Ovary (tissue), 9 donors: ENCODE data around the gene PRG2. TPM values are rescaled to one million over a fixed set of nuclear protein-coding genes. Genes with fewer than 3 reads are reported as not detected.

Experiments used
- DNase-seq, 5 donors: peaks; one replicate each; pipeline ENCODE4 v3.0.0-alpha.2; 2019 to 2020
- H3K27ac ChIP-seq, 2 donors: fragments of 200-600 bp; one replicate each; pipeline versions ENCODE4 v1.5.1 to v1.8.0; 2019 to 2022
- H3K27me3 ChIP-seq: fragments of 200-600 bp; one replicate; pipeline ENCODE4 v1.8.0; 2022
- H3K36me3 ChIP-seq: fragments of 200-600 bp; sonication (generic); one replicate; pipeline ENCODE4 v1.5.1; 2019
- H3K4me1 ChIP-seq: one replicate; pipeline ENCODE4 v1.8.1; 2013; ENCODE audit warnings: mild to moderate bottlenecking, moderate library complexity; ENCODE audit not compliant: insufficient read depth
- H3K4me3 ChIP-seq: fragments of 200-600 bp; sonication (generic); one replicate; pipeline ENCODE4 v1.5.1; 2017
- H3K9me3 ChIP-seq, 2 donors: fragments of 200-600 bp in 1 of 2; sonication (generic) in 1 of 2; one replicate each; pipeline versions ENCODE4 v1.5.1 to v1.8.1; 2013 to 2019; ENCODE audit warnings: mild to moderate bottlenecking in 1 of 2, moderate library complexity in 1 of 2
- EP300 ChIP-seq: sonication (generic); formaldehyde crosslinking; IDR thresholded peaks from one replicate; pipeline ENCODE4 v1.6.1; 2017; ENCODE audit warnings: antibody characterized with exemption
- POLR2A ChIP-seq: fragments of 450-650 bp; IDR thresholded peaks from one replicate; pipeline ENCODE4 v1.6.1; 2017; ENCODE audit warnings: antibody characterized with exemption, mild to moderate bottlenecking, moderate library complexity
- WGBS, 3 donors: extraction: QIAGEN DNeasy Blood & Tissue Kit in 1 of 3; methylation state at CpG; one replicate each; pipeline versions ENCODE4 v1.1.5 to v1.1.7; 2013 to 2017; 5-methylcytosine and 5-hydroxymethylcytosine counted together
- intact Hi-C, 4 donors: fragments of 100-400 bp; cut with DNase I; formaldehyde crosslinking; loops; one replicate each; pipeline versions ENCODE4 v1.11.0 to v1.15.1; 2022 to 2023
- polyA plus RNA-seq, 2 donors: library from polyadenylated mRNA; stranded (reverse); fragments of 200-250 nt in 1 of 2; fragments of 350-450 nt in 1 of 2; fragmentation: Illumina TruSeq in 1 of 2; extraction: RNeasy Lipid Tissue Mini Kit (QIAGEN cat#74804) in 1 of 2; gene quantifications; one replicate each; pipeline ENCODE4 v1.2.3, GENCODE V29; 2013 to 2014
- total RNA-seq, 7 donors: library from RNA; depleted of rRNA in 2 of 7; stranded (reverse); fragments of >200 nt in 2 of 7; fragmentation: NEBNext Ultra II Directional in 3 of 7; extraction: Animal tissue kit (Norgen Biotek cat#: 25700) in 3 of 7; gene quantifications; one replicate each; pipeline versions ENCODE4 v1.1.0 to v1.2.4, GENCODE V29; 2016 to 2023
- TF ChIP-seq, protein P1 (sequence below), 3 donors: fragments of 450-650 bp in 2 of 3; fragments of 200-600 bp in 1 of 3; IDR thresholded peaks; one replicate each; pipeline versions ENCODE4 v1.5.1 to v1.8.0; 2016 to 2022; ENCODE audit warnings: antibody characterized with exemption in 3 of 3, mild to moderate bottlenecking in 1 of 3
- donor health status: DM: no; HTN: no; CAD: no; lungs with moderate emphysema.
- donor health status: DM: no; HTN: no; CAD: no.
- donor health status: Bipolar disorder and iron deficiency.
- donor health status: DM: yes; HTN: yes; CAD: no.
- donor health status: DM: no; HTN: no; CAD: no.
- donor health status: DM: yes; HTN: yes; CAD: no.

Gene PRG2
- total and polyA plus RNA-seq, 9 donors: 0.15 TPM; not detected in 8

DNA sequence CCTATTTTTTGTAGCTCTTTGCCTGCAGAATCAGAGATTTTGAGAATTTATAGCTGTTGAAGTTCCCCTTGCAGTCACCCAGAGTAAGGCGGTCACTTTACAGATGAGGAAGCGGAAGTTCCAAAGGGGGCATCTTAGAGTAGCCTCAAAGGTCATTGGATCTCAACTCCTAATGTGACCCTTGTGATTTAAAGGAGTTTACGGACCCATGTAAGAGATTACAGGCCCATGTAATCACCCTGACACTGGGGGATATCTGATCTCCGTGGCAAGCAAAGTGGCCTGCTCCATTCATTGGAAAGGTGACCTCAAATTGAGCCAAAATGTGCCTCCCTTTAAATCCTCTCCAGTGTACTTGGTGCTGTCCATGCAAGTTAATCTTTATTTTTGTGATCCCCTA, 36.6 kb downstream of the PRG2 start:
- TF ChIP-seq POLR2A (no peak), EP300 (no peak)
- TF ChIP-seq, protein P1, sequence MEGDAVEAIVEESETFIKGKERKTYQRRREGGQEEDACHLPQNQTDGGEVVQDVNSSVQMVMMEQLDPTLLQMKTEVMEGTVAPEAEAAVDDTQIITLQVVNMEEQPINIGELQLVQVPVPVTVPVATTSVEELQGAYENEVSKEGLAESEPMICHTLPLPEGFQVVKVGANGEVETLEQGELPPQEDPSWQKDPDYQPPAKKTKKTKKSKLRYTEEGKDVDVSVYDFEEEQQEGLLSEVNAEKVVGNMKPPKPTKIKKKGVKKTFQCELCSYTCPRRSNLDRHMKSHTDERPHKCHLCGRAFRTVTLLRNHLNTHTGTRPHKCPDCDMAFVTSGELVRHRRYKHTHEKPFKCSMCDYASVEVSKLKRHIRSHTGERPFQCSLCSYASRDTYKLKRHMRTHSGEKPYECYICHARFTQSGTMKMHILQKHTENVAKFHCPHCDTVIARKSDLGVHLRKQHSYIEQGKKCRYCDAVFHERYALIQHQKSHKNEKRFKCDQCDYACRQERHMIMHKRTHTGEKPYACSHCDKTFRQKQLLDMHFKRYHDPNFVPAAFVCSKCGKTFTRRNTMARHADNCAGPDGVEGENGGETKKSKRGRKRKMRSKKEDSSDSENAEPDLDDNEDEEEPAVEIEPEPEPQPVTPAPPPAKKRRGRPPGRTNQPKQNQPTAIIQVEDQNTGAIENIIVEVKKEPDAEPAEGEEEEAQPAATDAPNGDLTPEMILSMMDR (IDR thresholded peaks at IDR 0.05): no peak
- Histone ChIP-seq H3K4me1 (peaks cover 3% of the 10 kb centered on the region), H3K4me3 (no peak overlapping the region), H3K27ac (no peak overlapping the region), H3K9me3 (no peaks in the 10 kb centered on the region), H3K36me3 (no peaks in the 10 kb centered on the region), H3K27me3 (no peaks in the 10 kb centered on the region)
- intact Hi-C loops: loop anchor here in 1 of 4 donors (10.0 kb wide), 2 partner anchors 79 to 111 kb away; partner anchors contain the start of gene RTN4RL2
- 69 to 75% (median 73%) methylated on average over 4 of the region's 4 CpGs for WGBS, 3 donors
- no peak for DNase-seq

GRCh38 chr11:57353446-57353845, 37.0 kb downstream of the PRG2 start:
- 35 to 53% (median 51%) methylated on average over 4 of the region's 4 CpGs for WGBS, 3 donors
- H3K27ac ChIP-seq: no peak overlapping the region
- TF ChIP-seq EP300: no peak
- TF ChIP-seq, protein P1 (IDR thresholded peaks at IDR 0.05): no peak
- TF ChIP-seq POLR2A: no peak
- no peaks in the 10 kb centered on the region for H3K9me3 ChIP-seq
- no peak overlapping the region for H3K4me3 ChIP-seq
- no peaks in the 10 kb centered on the region for H3K36me3 ChIP-seq
- no peaks in the 10 kb centered on the region for H3K27me3 ChIP-seq
- no peak for DNase-seq
- peaks cover 3% of the 10 kb centered on the region for H3K4me1 ChIP-seq
- intact Hi-C loops: loop anchor here in 1 of 4 donors (10.0 kb wide), 2 partner anchors 79 to 111 kb away; partner anchors contain the start of gene RTN4RL2

DNA sequence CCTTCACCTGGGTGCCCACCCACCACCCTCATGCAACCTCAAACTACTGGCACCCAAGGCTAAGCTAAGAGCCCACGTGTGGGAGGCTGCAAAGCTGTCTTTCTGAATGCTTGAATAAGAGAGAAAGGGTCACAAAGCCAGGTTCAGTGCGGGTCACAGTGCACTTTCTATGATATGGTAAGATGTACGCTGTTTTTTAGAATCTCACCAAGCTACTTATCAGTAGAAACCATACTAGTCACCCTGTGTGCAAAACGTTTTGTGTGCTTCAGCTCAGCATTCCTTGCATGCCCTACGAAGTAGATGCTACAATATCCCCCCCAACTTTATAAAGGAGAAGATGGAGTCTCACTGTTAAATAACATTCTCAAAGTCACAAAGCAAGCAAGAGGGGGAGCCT, 37.4 kb downstream of the PRG2 start:
- Histone ChIP-seq H3K27ac (no peak overlapping the region), H3K4me3 (no peak overlapping the region), H3K36me3 (no peaks in the 10 kb centered on the region), H3K9me3 (no peaks in the 10 kb centered on the region), H3K27me3 (no peaks in the 10 kb centered on the region), H3K4me1 (peaks cover 3% of the 10 kb centered on the region)
- TF ChIP-seq EP300 (no peak), POLR2A (no peak)
- TF ChIP-seq, protein P1 (IDR thresholded peaks at IDR 0.05): no peak
- WGBS, 3 donors: 41 to 45% (median 45%) methylated on average over 5 of the region's 5 CpGs
- intact Hi-C loops: loop anchor here in 1 of 4 donors (10.0 kb wide), 2 partner anchors 78 to 112 kb away; partner anchors contain the start of gene RTN4RL2
- DNase-seq: no peak

DNA sequence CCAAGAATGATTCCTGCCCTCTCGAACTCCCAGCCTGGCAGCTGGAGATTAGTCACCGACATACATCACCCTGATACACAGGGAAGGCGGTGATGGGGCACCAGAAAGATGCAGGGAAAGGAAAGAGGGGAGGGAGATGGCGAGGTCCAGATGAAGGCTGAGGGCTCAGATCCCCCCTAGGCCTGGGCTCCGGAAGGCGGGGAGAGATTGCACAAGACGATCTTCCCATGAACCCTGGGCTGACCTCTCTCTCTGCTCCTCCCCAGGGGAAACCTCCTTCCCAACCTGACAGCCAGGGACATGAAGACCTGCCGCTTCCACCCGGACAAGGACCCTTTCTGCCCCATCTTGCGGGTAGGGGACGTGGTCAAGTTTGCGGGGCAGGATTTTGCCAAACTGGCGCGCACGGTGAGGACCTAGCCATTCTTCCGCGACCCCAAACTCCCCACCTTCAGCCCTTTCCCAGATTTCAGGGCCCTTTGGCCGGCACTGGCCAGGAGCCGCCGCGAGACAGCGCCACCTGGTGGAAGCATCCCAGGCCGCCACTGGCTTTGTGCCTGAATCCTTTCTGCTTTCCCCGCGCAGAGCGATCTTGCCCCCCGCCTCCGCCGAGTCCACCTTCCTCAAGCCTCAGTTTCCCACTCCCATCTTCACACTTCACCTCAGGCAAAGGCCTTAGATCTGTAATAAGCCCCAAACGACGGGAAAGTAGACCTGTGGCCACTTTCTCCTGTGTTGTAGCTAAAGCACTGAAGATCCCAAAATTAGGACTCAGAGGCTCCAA, 40.8 kb downstream of the PRG2 start:
- 18 to 23% (median 23%) methylated on average over 31 of the region's 31 CpGs for WGBS, 3 donors
- Histone ChIP-seq H3K27me3 (no peaks in the 10 kb centered on the region), H3K4me1 (peaks cover 3% of the 10 kb centered on the region), H3K9me3 (no peaks in the 10 kb centered on the region), H3K27ac (no peak overlapping the region), H3K36me3 (no peaks in the 10 kb centered on the region), H3K4me3 (no peak overlapping the region)
- no peak for TF ChIP-seq POLR2A
- TF ChIP-seq, protein P1 (IDR thresholded peaks at IDR 0.05): peak; percentile 70 to 78 (median 74)
- TF ChIP-seq EP300: no peak
- intact Hi-C loops: loop anchor here in 1 of 4 donors (10.0 kb wide), 2 partner anchors 75 to 115 kb away; partner anchors contain the start of gene RTN4RL2
- DNase-seq: peak; percentile 58 to 82 (median 74)
